Coronary artery (tissue), 2 donors: Measurements from ENCODE around the gene DHX15.

Source experiments
- DNase-seq: peaks from one replicate; pipeline ENCODE4 v3.0.0-alpha.2; 2017; ENCODE audit warnings: low spot score
- H3K27ac ChIP-seq, 2 donors: fragments of 200-600 bp; sonication (generic); one replicate each; pipeline ENCODE4 v1.5.1; 2016 to 2019
- H3K4me3 ChIP-seq: fragments of 200-600 bp; sonication (generic); 2 replicates; pipeline ENCODE4 v1.5.1; 2016; ENCODE audit warnings: mild to moderate bottlenecking, moderate library complexity
- CTCF ChIP-seq: fragments of 200-600 bp; sonication (generic); IDR thresholded peaks from one replicate; pipeline ENCODE4 v1.5.1; 2019; ENCODE audit warnings: antibody characterized with exemption

Gene DHX15

GRCh38 chr4:24614881-24615280 lies 30.5 kb upstream of the DHX15 start:
- Histone ChIP-seq H3K4me3 (no peak overlapping the region), H3K27ac (no peak overlapping the region)
- TF ChIP-seq CTCF: no peak
- DNase-seq: no peak

DNA sequence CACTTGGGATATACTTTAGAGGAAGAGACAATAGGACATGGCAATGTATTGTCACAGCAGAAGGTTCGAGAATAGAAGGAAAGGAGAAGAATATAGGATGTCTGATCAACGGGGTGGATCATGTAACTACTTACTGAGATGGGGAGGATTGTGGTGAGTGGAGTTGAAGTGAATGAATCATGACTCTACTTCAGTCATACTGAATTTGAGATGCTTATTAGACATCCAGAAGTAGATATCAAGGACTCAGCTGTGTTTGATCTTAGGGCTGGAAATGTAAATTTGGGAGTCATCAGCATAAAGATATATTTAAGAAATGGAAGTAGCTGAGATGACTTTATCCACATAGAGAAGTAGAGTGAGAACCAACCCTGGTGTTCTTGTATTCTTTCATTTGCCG lies 29.1 kb upstream of the DHX15 start:
- H3K4me3 ChIP-seq: no peak overlapping the region
- no peak for TF ChIP-seq CTCF
- DNase-seq: no peak
- H3K27ac ChIP-seq: no peak overlapping the region

- no peak for TF ChIP-seq CTCF
- DNase-seq: no peak
- Histone ChIP-seq H3K4me3 (no peak overlapping the region), H3K27ac (no peak overlapping the region)
Observed at GRCh38 chr4:24611575-24611974, 27.2 kb upstream of the DHX15 start.

DNA sequence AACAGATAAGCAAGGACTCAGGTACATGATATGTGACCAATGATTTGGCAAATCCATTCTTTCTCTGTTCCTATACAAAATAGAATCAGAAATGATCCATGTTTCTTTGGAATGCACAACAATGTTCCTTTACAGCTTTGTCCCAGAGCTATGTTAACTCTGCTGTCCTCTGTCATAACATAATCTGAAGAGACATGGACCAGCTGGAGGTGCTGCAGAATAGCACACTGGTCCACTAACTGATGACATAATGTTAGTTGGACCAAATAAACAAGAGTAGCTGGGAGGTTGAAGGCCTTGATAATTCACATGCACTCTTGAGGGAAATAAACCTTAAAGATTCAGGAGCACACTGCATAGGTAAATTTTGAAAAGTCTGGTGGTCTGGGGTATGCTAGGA lies 23.0 kb upstream of the DHX15 start:
- DNase-seq: no peak
- Histone ChIP-seq H3K27ac (no peak overlapping the region), H3K4me3 (no peak overlapping the region)
- TF ChIP-seq CTCF: no peak

DNA sequence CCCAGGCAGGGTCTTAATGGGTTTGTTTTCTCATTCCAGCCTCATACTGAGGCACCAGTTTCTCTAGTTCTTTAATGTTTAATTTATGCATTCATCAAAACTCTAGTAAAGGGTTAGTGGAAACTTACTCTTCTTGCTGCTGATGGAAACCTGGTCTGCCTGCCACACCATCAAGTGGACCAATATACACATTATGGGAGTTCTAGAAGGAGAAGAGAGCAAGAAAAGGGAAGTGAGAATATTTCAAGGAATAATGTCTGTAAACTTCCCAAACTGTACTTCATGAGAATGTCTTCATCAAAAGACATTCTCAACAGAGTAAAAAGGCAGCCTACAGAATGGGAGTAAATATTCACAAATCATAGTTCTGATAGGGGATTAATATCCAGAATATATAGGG lies 20.9 kb upstream of the DHX15 start:
- no peak for TF ChIP-seq CTCF
- no peak overlapping the region for H3K4me3 ChIP-seq
- no peak for DNase-seq
- no peak overlapping the region for H3K27ac ChIP-seq

- TF ChIP-seq CTCF: no peak
- Histone ChIP-seq H3K27ac (no peak overlapping the region), H3K4me3 (no peak overlapping the region)
- no peak for DNase-seq
Observed at GRCh38 chr4:24604558-24605214, 20.3 kb upstream of the DHX15 start.

GRCh38 chr4:24603343-24603742 lies 19.0 kb upstream of the DHX15 start:
- H3K27ac ChIP-seq: no peak overlapping the region
- no peak overlapping the region for H3K4me3 ChIP-seq
- TF ChIP-seq CTCF: no peak
- DNase-seq: no peak
